H9 (cell line): Measurements from ENCODE around the gene DCDC2. TPM values are rescaled to one million over a fixed set of nuclear protein-coding genes. Genes with fewer than 3 reads are reported as not detected.

Experiments
- DNase-seq: peaks from one replicate; pipeline ENCODE4 v3.0.0-alpha.2; 2017
- H2AFZ ChIP-seq: one replicate; pipeline ENCODE4 v1.6.1; 2013; ENCODE audit warnings: mild to moderate bottlenecking, low read length, control low read depth, moderate library complexity
- H2AK5ac ChIP-seq: 2 replicates; pipeline ENCODE4 v1.6.1; 2013; ENCODE audit warnings: low read length, control low read depth, mixed read lengths; ENCODE audit not compliant: insufficient read length
- H2BK120ac ChIP-seq: one replicate; pipeline ENCODE4 v1.6.1; 2013; ENCODE audit warnings: low read depth, mild to moderate bottlenecking, low read length, control low read depth, inconsistent platforms; ENCODE audit not compliant: poor library complexity, severe bottlenecking
- H2BK12ac ChIP-seq: 2 replicates; pipeline ENCODE4 v1.6.1; 2013; ENCODE audit warnings: low read length, control low read depth, mixed read lengths, low read depth; ENCODE audit not compliant: insufficient read length
- H2BK15ac ChIP-seq: 2 replicates; pipeline ENCODE4 v1.6.1; 2013; ENCODE audit warnings: low read depth, low read length, control low read depth
- H2BK20ac ChIP-seq: one replicate; pipeline ENCODE4 v1.6.1; 2013; ENCODE audit warnings: low read depth, mild to moderate bottlenecking, low read length, control low read depth, inconsistent platforms; ENCODE audit not compliant: poor library complexity, severe bottlenecking
- H2BK5ac ChIP-seq: 2 replicates; pipeline ENCODE4 v1.6.1; 2013; ENCODE audit warnings: low read length, control low read depth, mixed read lengths; ENCODE audit not compliant: insufficient read length
- H3K14ac ChIP-seq: 2 replicates; pipeline ENCODE4 v1.6.1; 2013; ENCODE audit warnings: low read length, control low read depth; ENCODE audit not compliant: insufficient read depth
- H3K18ac ChIP-seq: 2 replicates; pipeline ENCODE4 v1.6.1; 2013; ENCODE audit warnings: low read depth, mild to moderate bottlenecking, mixed read lengths, low read length, control low read depth; ENCODE audit not compliant: insufficient read length
- H3K23ac ChIP-seq: 2 replicates; pipeline ENCODE4 v1.6.1; 2013; ENCODE audit warnings: low read length, control low read depth, mixed read lengths, low read depth; ENCODE audit not compliant: insufficient read length
- H3K23me2 ChIP-seq: 2 replicates; pipeline ENCODE4 v1.6.1; 2013; ENCODE audit warnings: low read depth, mild to moderate bottlenecking, mixed read lengths, low read length, control low read depth; ENCODE audit not compliant: insufficient read length, poor library complexity, severe bottlenecking
- H3K27ac ChIP-seq: 2 replicates; pipeline ENCODE4 v1.5.1; 2013; ENCODE audit warnings: low read length, control low read depth, mixed read lengths, low read depth; ENCODE audit not compliant: insufficient read length
- H3K27me3 ChIP-seq: 2 replicates; pipeline ENCODE4 v1.6.1; 2013; ENCODE audit warnings: low read length, control low read depth, inconsistent platforms; ENCODE audit not compliant: insufficient read depth
- H3K4ac ChIP-seq: 2 replicates; pipeline ENCODE4 v1.6.1; 2013; ENCODE audit warnings: low read depth, mild to moderate bottlenecking, control low read depth, inconsistent platforms, low read length, moderate library complexity
- H3K4me1 ChIP-seq: 2 replicates; pipeline ENCODE4 v1.6.1; 2013; ENCODE audit warnings: low read length, control low read depth, inconsistent platforms; ENCODE audit not compliant: insufficient read depth
- H3K4me2 ChIP-seq: 2 replicates; pipeline ENCODE4 v1.6.1; 2013; ENCODE audit warnings: low read length, control low read depth, mixed read lengths; ENCODE audit not compliant: insufficient read length, insufficient read depth
- H3K56ac ChIP-seq: 2 replicates; pipeline ENCODE4 v1.6.1; 2013; ENCODE audit warnings: low read depth, mild to moderate bottlenecking, mixed read lengths, low read length, control low read depth; ENCODE audit not compliant: insufficient read length
- H3K79me1 ChIP-seq: 2 replicates; pipeline ENCODE4 v1.6.1; 2013; ENCODE audit warnings: low read depth, mild to moderate bottlenecking, moderate library complexity, low read length, control low read depth, inconsistent platforms; ENCODE audit not compliant: insufficient read depth, poor library complexity, severe bottlenecking
- H3K79me2 ChIP-seq: 2 replicates; pipeline ENCODE4 v1.6.1; 2013; ENCODE audit warnings: low read length, control low read depth, inconsistent platforms; ENCODE audit not compliant: insufficient read depth
- H3K9ac ChIP-seq: 2 replicates; pipeline ENCODE4 v1.6.1; 2013; ENCODE audit warnings: low read length, control low read depth, mixed read lengths; ENCODE audit not compliant: insufficient read length; ENCODE audit errors: extremely low read depth
- H3K9me3 ChIP-seq: one replicate; pipeline ENCODE4 v1.6.1; 2013; ENCODE audit warnings: low read depth, low read length, inconsistent platforms; ENCODE audit not compliant: control insufficient read depth
- H3T11ph ChIP-seq: one replicate; pipeline ENCODE4 v1.6.1; 2013; ENCODE audit warnings: mild to moderate bottlenecking, low read length, control low read depth, inconsistent platforms
- H4K20me1 ChIP-seq: one replicate; pipeline ENCODE4 v1.6.1; 2013; ENCODE audit not compliant: control insufficient read depth, insufficient read length, insufficient read depth
- H4K5ac ChIP-seq: 2 replicates; pipeline ENCODE4 v1.6.1; 2013; ENCODE audit warnings: low read depth, mild to moderate bottlenecking, mixed read lengths, low read length, control low read depth; ENCODE audit not compliant: insufficient read length
- H4K8ac ChIP-seq: replicated peaks from 2 replicates; pipeline ENCODE4 v1.6.1; 2013; ENCODE audit warnings: low read length, control low read depth, mixed read lengths, low read depth; ENCODE audit not compliant: insufficient read length
- H4K91ac ChIP-seq: 2 replicates; pipeline ENCODE4 v1.6.1; 2013; ENCODE audit warnings: low read depth, mild to moderate bottlenecking, moderate library complexity, mixed read lengths, low read length, control low read depth; ENCODE audit not compliant: insufficient read length
- H3K27ac Mint-ChIP-seq, 3 experiments: 2 replicates in 2 of 3; 3 replicates in 1 of 3; pipeline ENCODE4 v1.8.0; 2020 to 2021; ENCODE audit warnings: mixed read lengths in 3 of 3, mild to moderate bottlenecking in 1 of 3, moderate library complexity in 1 of 3
- H3K27me3 Mint-ChIP-seq: 2 replicates; pipeline ENCODE4 v1.8.0; 2021; ENCODE audit warnings: low read depth, mild to moderate bottlenecking, moderate library complexity, mixed read lengths
- H3K36me3 Mint-ChIP-seq, 3 experiments: 2 replicates in 2 of 3; 3 replicates in 1 of 3; pipeline ENCODE4 v1.8.0; 2020 to 2021; ENCODE audit warnings: low read depth in 3 of 3, mixed read lengths in 3 of 3; ENCODE audit not compliant: insufficient read depth in 1 of 3
- H3K4me1 Mint-ChIP-seq, 2 experiments: 2 replicates each; pipeline ENCODE4 v1.8.0; 2020; ENCODE audit warnings: mixed read lengths in 2 of 2
- H3K4me3 Mint-ChIP-seq, 2 experiments: 2 replicates in 1 of 2; 3 replicates in 1 of 2; pipeline ENCODE4 v1.8.0; 2020 to 2021; ENCODE audit warnings: mild to moderate bottlenecking in 2 of 2, mixed read lengths in 2 of 2, moderate library complexity in 1 of 2
- H3K9me3 Mint-ChIP-seq, 2 experiments: 2 replicates in 1 of 2; 3 replicates in 1 of 2; pipeline ENCODE4 v1.8.0; 2020; ENCODE audit warnings: mild to moderate bottlenecking in 2 of 2, mixed read lengths in 2 of 2, moderate library complexity in 1 of 2
- WGBS: extraction: QIAGEN DNeasy Blood & Tissue Kit; methylation state at CpG from one replicate; pipeline ENCODE4 v1.1.7; 2013; ENCODE audit warnings: missing lambda C conversion rate, low lambda C conversion rate, mixed read lengths; ENCODE audit not compliant: insufficient read length; ENCODE audit errors: extremely low coverage; 5-methylcytosine and 5-hydroxymethylcytosine counted together
- total RNA-seq: library from RNA; stranded (reverse); gene quantifications from 2 replicates; pipeline ENCODE4 v1.2.1, GENCODE V29; 2021
- TF ChIP-seq, protein P1 (sequence below): fragments of 200-600 bp; sonication (generic); conservative IDR thresholded peaks from 3 replicates; pipeline ENCODE4 v1.8.0; 2021; ENCODE audit warnings: antibody characterized with exemption, mild to moderate bottlenecking

Gene DCDC2
- total RNA-seq, 1 experiment from 2014 or later: 0.59 TPM

DNA sequence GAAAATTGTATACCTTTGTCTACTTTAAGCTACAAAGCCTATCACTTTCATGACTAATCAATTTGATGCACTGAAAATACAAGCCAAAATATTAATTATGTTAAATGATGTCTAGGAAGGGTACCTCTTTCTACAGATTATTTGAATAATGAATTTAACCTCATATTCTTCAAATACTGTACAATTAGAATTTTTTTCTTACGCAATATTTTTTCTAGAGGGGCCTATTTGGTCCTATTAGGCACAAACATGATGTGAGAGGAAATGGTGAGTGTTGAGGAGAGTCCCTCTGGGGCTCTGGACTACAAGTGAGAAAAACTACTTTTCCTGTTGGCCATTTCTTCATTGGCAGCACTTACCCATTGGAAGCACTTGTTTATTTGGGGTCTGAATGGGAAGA is 5.4 kb downstream of the DCDC2 start:
- H3K4me1 ChIP-seq: no peaks in the 10 kb centered on the region
- no peak overlapping the region for H3K4me2 ChIP-seq
- TF ChIP-seq, protein P1, sequence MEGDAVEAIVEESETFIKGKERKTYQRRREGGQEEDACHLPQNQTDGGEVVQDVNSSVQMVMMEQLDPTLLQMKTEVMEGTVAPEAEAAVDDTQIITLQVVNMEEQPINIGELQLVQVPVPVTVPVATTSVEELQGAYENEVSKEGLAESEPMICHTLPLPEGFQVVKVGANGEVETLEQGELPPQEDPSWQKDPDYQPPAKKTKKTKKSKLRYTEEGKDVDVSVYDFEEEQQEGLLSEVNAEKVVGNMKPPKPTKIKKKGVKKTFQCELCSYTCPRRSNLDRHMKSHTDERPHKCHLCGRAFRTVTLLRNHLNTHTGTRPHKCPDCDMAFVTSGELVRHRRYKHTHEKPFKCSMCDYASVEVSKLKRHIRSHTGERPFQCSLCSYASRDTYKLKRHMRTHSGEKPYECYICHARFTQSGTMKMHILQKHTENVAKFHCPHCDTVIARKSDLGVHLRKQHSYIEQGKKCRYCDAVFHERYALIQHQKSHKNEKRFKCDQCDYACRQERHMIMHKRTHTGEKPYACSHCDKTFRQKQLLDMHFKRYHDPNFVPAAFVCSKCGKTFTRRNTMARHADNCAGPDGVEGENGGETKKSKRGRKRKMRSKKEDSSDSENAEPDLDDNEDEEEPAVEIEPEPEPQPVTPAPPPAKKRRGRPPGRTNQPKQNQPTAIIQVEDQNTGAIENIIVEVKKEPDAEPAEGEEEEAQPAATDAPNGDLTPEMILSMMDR: no peak
- no peak overlapping the region for H3K4ac ChIP-seq
- H3K4me1 Mint-ChIP-seq: peaks cover 0 to 5% of the 10 kb centered on the region in 2 experiments; a peak in 3 of 4 replicates
- no peak overlapping the region for H2BK20ac ChIP-seq
- no peaks in the 10 kb centered on the region for H3K79me1 ChIP-seq
- no peak overlapping the region for H2BK12ac ChIP-seq
- H3K14ac ChIP-seq: no peak overlapping the region
- H3K4me3 Mint-ChIP-seq: no peak overlapping the region
- H4K20me1 ChIP-seq: no peaks in the 10 kb centered on the region
- no peaks in the 10 kb centered on the region for H3K79me2 ChIP-seq
- H3K9me3 ChIP-seq: no peaks in the 10 kb centered on the region
- H3K36me3 Mint-ChIP-seq: no peaks in the 10 kb centered on the region
- DNase-seq: no peak
- no peak overlapping the region for H3K56ac ChIP-seq
- no peak overlapping the region for H2AK5ac ChIP-seq
- no peak overlapping the region for H2BK120ac ChIP-seq
- H2BK15ac ChIP-seq: no peak overlapping the region
- H3K23ac ChIP-seq: no peak overlapping the region
- WGBS: no CpG with 5 or more reads among the region's 1 CpG
- H4K5ac ChIP-seq: no peak overlapping the region
- H3K23me2 ChIP-seq: peaks cover under 1% of the 10 kb centered on the region
- no peaks in the 10 kb centered on the region for H3K9me3 Mint-ChIP-seq
- no peak overlapping the region for H3T11ph ChIP-seq
- H3K9ac ChIP-seq: no peak overlapping the region
- no peak overlapping the region for H3K18ac ChIP-seq
- H3K27me3 ChIP-seq: no peaks in the 10 kb centered on the region
- no peak overlapping the region for H3K27ac Mint-ChIP-seq
- H2AFZ ChIP-seq: no peak overlapping the region
- H3K27ac ChIP-seq: no peak overlapping the region
- peaks cover 12% of the 10 kb centered on the region for H3K27me3 Mint-ChIP-seq
- H4K91ac ChIP-seq: no peak overlapping the region
- no peak overlapping the region for H2BK5ac ChIP-seq
- H4K8ac ChIP-seq: no peak overlapping the region
